C4-2B (cell line): ENCODE data around the gene SPNS3.

Source experiments
- H3K27ac ChIP-seq: fragments of 450-650 bp; 2 replicates; pipeline ENCODE4 v1.5.1; 2017
- ZFX ChIP-seq: fragments of 450-650 bp; IDR thresholded peaks from 2 replicates; pipeline ENCODE4 v1.6.1; 2017
- TF ChIP-seq, protein P1 (sequence below): fragments of 450-650 bp; conservative IDR thresholded peaks from 2 replicates; pipeline ENCODE4 v1.5.1; 2017; ENCODE audit warnings: mild to moderate bottlenecking

The SPNS3 gene

DNA sequence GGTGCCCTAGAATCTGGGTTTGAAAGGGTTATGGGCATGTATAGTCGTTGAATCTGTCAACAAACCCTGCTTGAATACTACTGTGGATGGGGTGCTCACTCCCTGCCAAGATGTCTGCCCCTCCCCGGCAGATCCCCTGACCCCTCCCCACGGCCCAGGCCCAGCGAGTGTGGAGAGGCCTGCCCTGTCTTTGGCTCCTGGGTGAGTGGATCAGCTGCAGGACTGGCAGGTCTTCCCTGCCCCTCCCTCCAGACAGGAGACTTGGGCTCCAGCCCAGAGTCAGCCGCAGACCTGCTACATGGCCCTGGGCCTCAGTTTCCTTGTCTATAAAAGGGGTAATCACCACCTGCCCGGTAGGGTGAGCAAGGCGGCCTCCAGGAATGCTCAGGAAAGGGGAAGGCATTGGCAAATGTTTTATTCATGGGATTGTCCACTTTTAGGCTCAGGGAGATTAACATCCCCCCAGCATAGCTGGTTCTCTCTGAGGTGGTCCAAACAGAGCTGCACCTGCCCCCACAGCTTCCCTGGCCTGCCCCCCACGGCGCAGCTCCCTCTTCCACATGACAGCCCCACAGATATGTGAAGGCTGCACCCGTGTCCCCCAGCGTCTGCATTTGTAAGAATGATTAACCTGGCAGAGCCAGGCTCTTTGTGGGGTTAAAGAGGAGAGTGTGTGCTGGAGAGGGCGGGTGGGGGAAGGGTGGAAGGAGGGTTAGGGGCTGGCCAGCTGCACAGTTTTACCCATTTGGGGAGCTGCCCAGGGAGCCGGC, 46.4 kb downstream of the SPNS3 start:
- no peak for TF ChIP-seq ZFX
- TF ChIP-seq, protein P1, sequence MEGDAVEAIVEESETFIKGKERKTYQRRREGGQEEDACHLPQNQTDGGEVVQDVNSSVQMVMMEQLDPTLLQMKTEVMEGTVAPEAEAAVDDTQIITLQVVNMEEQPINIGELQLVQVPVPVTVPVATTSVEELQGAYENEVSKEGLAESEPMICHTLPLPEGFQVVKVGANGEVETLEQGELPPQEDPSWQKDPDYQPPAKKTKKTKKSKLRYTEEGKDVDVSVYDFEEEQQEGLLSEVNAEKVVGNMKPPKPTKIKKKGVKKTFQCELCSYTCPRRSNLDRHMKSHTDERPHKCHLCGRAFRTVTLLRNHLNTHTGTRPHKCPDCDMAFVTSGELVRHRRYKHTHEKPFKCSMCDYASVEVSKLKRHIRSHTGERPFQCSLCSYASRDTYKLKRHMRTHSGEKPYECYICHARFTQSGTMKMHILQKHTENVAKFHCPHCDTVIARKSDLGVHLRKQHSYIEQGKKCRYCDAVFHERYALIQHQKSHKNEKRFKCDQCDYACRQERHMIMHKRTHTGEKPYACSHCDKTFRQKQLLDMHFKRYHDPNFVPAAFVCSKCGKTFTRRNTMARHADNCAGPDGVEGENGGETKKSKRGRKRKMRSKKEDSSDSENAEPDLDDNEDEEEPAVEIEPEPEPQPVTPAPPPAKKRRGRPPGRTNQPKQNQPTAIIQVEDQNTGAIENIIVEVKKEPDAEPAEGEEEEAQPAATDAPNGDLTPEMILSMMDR = no peak
- no peak overlapping the region for H3K27ac ChIP-seq

DNA sequence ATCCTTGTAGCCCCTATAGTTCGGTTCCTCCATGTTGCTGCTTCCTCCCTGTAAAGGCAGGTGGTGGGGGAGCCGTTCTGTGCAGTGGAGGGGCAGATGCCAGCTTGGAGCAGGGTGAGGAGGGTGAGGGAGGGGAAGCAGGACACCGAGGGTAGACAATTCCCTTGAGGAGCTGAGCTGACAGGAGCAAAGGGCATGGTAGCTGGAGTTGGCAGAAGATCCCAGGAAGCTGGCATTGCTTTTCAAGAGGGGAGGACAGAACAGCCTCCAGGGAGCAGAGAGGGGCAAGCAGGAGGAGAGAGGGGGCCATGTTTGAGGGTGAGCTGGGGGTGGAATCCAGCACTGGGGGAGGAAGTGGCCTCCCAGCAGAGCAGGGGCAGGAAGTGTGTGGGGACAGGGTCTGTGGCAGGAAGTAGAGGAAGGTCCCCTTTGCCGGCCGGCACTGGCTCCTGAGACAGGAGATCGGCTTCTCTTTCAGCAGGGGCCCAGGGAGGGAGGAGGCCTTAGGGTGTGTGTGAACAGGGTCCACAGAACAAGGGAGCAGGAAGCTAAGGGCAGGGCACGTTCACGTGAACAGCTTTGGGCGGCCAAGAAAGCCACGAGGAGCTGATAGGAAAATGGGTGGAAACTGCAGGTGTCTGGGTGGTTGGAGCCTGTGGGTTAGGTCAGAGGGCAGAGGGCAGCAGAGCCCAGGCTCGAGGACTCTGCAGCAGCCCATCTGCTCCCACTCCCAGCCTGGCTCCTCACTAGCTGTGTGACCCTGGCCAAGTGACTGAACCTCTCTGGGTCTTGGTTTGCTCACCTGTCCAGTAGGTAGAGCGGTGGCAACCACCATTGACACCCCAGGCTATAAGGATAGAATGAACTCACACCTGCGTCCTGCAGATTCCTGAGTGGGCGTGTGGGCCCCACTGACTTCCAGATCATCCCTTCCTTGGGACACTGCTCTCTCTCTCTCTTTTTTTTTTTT, 47.5 kb downstream of the SPNS3 start:
- H3K27ac ChIP-seq = no peak overlapping the region
- no peak for TF ChIP-seq ZFX
- TF ChIP-seq, protein P1 = no peak

DNA sequence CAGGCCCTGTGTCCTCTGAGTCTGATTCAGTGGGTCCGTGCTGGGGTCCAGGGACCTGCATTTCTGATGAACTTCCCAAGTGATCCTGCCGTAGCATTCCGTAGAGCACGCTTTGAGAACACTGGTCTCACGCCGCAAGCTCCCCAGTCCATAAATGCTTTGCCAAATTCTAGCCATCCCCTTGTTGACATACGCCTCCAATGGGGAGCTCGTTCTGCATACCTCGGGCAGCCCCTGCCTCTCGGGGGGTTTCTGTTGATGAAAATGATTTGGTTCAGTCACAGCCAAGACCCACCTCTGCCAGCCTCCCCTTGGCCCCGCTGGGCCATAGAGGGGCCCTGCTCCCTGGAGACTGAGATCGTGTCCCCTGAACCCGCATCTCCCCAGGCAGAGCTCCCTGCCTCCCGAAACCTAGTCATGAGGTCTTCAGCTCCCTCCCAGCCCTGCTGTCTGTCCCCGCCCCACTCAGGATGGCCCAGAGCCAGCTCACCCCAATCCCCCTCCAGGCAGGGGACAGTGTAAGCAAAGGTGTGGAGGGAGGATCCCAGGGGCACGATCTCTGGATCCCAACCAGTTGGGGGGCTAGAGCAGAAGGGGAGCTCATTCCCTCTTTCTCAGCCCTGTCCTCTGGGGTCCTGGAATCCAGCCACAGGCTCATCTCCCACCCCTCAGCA, 48.7 kb downstream of the SPNS3 start:
- TF ChIP-seq, protein P1 = no peak
- peak overlapping the region; percentile 69 for H3K27ac ChIP-seq

DNA sequence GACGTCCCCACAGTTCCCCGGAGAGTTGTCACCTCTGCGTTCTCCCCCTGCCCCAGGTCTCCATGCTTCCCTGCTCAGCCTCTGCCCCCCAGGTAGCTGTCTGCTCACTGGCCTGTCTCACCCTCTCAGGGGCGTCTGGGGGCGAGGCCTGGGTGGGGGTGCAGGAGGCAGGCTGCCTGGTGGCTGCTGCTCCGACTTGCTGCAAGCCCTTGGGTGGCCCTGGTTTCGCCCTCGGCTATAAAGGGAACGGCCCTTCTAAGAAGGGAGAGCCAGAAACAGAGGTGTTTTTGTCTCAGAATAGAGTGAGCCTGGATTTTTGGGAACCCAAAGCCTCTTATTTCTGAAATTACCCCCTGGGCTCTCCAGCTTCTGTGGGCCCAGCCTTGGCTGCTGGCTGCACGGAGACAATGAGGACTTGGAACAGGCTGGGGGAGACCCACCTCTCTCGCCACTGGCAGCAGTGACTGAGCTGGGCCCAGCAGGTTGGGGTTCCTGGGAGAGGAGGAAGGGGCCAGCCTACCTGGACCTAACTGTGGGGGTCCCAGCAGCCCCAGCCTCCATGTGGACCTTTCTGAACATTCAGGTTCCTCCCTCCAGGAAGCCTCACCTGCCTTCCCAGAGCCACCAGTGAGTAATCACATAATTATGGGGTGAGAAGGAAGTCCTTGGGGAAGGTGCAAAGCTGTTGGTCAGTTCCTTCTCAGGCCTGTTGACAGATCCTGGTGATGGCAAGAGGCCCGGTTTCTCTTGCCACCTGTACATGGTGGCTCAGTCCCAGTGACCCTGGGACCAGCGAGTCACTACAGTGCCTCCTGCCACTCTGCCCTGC, 49.5 kb downstream of the SPNS3 start:
- TF ChIP-seq, protein P1 = no peak
- TF ChIP-seq ZFX = no peak
- peak overlapping the region; percentile 69 for H3K27ac ChIP-seq

DNA sequence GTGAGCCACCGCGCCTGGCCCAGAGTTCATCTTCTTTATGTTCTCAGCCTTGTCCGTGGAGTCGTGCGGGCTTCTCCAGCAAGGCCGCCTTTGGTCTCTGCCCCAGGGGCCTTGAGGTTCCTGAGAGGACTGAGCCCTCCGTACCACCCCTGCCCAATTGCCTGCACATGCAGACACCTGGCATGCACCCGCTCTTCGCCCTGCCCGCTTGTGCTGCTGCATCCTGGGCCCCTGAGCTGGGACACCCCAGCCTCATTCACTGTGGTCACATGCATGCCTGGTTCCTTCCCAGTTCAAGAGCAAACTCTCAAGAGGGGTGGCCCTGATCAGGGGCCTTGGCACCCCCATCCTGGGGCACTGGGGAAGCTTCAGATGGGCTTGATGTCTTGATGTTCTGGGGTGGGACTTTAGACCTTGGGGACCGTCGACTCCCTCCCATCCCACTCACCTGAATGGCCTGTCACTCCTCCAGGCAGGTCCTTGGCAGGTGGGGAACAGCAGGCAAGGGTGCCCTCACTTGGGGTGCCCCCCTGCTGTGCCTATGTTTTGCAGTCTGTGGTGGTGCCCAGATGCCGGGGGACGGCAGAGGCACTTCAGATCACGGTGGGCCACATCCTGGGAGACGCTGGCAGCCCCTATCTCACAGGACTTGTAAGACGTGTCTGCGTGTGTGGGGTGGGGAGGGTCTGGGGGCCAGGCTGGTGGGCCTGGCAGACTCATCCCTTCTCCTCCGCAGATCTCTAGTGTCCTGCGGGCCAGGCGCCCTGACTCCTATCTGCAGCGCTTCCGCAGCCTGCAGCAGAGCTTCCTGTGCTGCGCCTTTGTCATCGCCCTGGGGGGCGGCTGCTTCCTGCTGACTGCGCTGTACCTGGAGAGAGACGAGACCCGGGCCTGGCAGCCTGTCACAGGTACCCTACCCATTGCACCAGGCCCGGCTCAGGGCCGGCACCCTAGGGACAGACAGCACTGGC, 52.2 kb downstream of the SPNS3 start:
- TF ChIP-seq, protein P1 = no peak
- TF ChIP-seq ZFX = no peak
- H3K27ac ChIP-seq = no peak overlapping the region

DNA sequence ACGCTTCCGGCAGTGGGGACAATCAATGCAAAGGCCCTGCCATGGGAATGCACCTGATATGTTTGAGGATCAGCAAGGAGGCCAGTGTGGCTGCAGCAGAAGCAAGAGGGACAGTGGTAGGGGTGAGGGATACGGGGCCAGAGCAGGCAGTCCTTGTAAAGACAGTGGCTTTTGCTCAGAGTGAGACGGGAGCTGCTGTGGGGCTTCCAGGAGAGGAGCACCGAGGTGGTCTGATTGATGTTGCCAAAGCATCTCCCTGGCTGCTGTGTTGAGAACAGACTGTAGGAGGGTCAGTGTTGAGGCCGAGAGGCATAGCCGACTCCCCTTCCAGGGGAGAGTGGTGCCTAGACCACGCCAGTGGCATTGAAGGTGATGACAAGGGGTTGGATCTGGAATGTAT, 53.6 kb downstream of the SPNS3 start:
- TF ChIP-seq, protein P1 = no peak
- no peak for TF ChIP-seq ZFX
- no peak overlapping the region for H3K27ac ChIP-seq
